ENCODE measurements around the gene ABHD16A.

DNA sequence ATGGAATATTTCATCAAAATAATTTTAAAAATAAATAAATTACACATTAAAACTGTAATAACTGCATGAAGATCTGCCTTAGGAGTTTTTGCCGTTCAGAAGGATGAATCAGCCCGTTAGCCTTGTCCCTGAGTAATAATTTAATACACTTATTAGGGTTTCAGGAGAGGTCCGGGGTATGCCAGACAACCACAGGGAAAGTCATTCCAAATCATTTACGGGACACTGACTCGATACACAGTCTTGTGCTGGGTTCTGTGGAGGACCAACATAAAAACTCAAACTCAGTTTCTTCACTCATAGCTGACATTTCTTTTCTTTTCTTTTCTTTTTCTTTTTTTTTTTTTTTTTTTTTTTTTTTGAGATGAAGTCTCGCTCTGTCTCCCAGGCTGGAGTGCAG, 2.8 kb upstream of the ABHD16A start:
- TF ChIP-seq, protein P1, sequence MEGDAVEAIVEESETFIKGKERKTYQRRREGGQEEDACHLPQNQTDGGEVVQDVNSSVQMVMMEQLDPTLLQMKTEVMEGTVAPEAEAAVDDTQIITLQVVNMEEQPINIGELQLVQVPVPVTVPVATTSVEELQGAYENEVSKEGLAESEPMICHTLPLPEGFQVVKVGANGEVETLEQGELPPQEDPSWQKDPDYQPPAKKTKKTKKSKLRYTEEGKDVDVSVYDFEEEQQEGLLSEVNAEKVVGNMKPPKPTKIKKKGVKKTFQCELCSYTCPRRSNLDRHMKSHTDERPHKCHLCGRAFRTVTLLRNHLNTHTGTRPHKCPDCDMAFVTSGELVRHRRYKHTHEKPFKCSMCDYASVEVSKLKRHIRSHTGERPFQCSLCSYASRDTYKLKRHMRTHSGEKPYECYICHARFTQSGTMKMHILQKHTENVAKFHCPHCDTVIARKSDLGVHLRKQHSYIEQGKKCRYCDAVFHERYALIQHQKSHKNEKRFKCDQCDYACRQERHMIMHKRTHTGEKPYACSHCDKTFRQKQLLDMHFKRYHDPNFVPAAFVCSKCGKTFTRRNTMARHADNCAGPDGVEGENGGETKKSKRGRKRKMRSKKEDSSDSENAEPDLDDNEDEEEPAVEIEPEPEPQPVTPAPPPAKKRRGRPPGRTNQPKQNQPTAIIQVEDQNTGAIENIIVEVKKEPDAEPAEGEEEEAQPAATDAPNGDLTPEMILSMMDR (IDR thresholded peaks at IDR 0.05) = no peak
- TF ChIP-seq EZH2 (IDR thresholded peaks at IDR 0.05) = no peak

Data from neural progenitor cell (in vitro differentiated cells).